Gastrocnemius medialis (tissue), 4 donors: ENCODE measurements around the gene ANKRD13B.

Experiments used
- CTCF ChIP-seq, 5 experiments: fragments of 450-650 bp in 3 of 5; fragments of 200-600 bp in 2 of 5; sonication (generic) in 2 of 5; IDR thresholded peaks in 4 of 5; conservative IDR thresholded peaks in 1 of 5; 1 replicate in 4 of 5; 2 replicates in 1 of 5; pipeline ENCODE4 v1.5.1; 2016 to 2019; ENCODE audit warnings: antibody characterized with exemption in 5 of 5, mild to moderate bottlenecking in 3 of 5, moderate library complexity in 3 of 5
- POLR2A ChIP-seq, 2 donors: fragments of 450-650 bp; IDR thresholded peaks; one replicate each; pipeline ENCODE4 v1.6.1; 2017; ENCODE audit warnings: antibody characterized with exemption in 2 of 2, mild to moderate bottlenecking in 2 of 2, moderate library complexity in 2 of 2

- TF ChIP-seq CTCF (IDR thresholded peaks at IDR 0.05 in 4 of 5, conservative IDR thresholded peaks at IDR 0.05 in 1 of 5) (no peak), POLR2A (IDR thresholded peaks at IDR 0.05) (peak in 1 of 2 donors; percentile 1)
Observed at GRCh38 chr17:29624586-29624985, 31.7 kb downstream of the ANKRD13B start.
